Kidney epithelial cell (primary cell): ENCODE results near the gene HCN2. TPM values are rescaled to one million over a fixed set of nuclear protein-coding genes. Genes with fewer than 3 reads are reported as not detected.

Experiments
- DNase-seq: peaks from one replicate; pipeline ENCODE4 v3.0.0-alpha.2; 2010; ENCODE audit warnings: low read depth
- H3K27me3 ChIP-seq: 2 replicates; pipeline ENCODE4 v1.6.0; 2011; ENCODE audit warnings: low read length; ENCODE audit not compliant: control insufficient read depth, insufficient read depth
- H3K36me3 ChIP-seq: 2 replicates; pipeline ENCODE4 v1.5.1; 2011; ENCODE audit warnings: low read length; ENCODE audit not compliant: control insufficient read depth, insufficient read depth
- H3K4me3 ChIP-seq: 2 replicates; pipeline ENCODE4 v1.5.1; 2011; ENCODE audit warnings: low read depth, mild to moderate bottlenecking, control low read depth, low read length
- total RNA-seq: library from RNA; depleted of rRNA; stranded (reverse); fragments of >200 nt; gene quantifications from 2 replicates; pipeline ENCODE4 v1.2.3, GENCODE V29; 2015
- TF ChIP-seq, protein P1 (sequence below): IDR thresholded peaks from 2 replicates; pipeline ENCODE4 v1.5.1; 2011; ENCODE audit warnings: mild to moderate bottlenecking, moderate library complexity, low read length, control low read depth, inconsistent platforms; ENCODE audit not compliant: insufficient read depth, poor library complexity, severe bottlenecking

HCN2 gene
- total RNA-seq, 1 donor from 2014 or later: 0.13 TPM

DNA sequence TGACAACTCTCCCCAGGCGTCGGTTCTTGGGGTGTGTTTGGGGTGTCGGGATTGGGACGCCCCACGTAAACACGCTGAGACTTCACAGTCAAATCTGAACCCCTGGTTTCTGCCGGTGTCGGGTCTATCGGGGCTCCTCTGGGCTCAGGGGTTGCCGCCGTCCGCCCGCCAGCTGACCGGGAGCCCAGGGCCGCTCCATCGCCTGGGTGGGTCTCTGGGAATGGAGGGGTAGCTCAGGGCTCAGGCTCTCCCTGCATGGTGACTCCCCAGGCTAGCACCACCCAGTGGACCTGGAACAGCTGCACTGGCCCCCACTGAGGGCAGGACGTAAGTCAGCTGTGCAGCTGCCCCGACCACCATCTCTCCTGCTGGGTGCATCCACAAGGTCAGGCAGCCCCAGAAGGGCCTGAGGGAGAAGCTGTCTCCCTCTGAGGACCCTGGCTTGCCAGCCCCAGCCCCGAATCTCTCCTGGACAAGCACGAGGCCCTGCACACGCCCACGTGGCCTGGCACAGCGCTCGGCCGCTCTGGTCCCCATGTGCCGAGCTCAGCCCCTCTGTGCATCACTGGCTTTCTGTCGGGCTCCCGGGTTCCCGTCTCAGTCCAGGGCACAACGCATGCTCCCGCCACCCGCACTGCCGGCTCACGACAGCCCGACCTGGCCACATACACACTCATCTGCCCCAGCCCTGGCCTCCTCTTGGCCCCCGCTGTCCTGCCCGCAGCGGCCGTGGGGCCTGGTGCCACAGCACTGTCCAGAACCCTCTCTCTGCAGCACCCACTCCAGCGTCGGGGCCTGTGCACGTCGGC, 67.3 kb downstream of the HCN2 start:
- Histone ChIP-seq H3K27me3 (no peaks in the 10 kb centered on the region), H3K4me3 (no peak overlapping the region), H3K36me3 (peaks cover 3% of the 10 kb centered on the region)
- DNase-seq: no peak
- TF ChIP-seq, protein P1, sequence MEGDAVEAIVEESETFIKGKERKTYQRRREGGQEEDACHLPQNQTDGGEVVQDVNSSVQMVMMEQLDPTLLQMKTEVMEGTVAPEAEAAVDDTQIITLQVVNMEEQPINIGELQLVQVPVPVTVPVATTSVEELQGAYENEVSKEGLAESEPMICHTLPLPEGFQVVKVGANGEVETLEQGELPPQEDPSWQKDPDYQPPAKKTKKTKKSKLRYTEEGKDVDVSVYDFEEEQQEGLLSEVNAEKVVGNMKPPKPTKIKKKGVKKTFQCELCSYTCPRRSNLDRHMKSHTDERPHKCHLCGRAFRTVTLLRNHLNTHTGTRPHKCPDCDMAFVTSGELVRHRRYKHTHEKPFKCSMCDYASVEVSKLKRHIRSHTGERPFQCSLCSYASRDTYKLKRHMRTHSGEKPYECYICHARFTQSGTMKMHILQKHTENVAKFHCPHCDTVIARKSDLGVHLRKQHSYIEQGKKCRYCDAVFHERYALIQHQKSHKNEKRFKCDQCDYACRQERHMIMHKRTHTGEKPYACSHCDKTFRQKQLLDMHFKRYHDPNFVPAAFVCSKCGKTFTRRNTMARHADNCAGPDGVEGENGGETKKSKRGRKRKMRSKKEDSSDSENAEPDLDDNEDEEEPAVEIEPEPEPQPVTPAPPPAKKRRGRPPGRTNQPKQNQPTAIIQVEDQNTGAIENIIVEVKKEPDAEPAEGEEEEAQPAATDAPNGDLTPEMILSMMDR: no peak

DNA sequence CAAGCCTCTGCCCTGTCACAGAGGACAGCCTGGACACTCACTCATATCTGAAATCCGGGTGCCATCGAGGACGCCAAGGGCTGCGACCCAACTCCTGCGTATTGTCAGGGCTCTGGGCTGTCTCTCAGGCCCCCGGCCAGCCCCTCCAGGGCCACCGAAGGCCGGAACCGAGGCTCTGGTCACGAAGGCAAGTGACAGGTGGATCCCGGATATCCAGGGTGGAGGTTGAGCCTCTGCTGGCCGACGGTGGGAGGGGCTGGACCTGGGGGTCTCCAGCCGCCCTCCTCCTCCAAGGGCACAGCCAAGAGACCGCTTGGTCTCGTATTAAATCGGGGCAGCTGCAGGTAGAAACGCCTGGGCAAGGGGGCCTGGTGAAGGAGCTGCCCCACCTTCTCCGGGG, 67.9 kb downstream of the HCN2 start:
- Histone ChIP-seq H3K27me3 (no peaks in the 10 kb centered on the region), H3K4me3 (no peak overlapping the region), H3K36me3 (no peaks in the 10 kb centered on the region)
- TF ChIP-seq, protein P1: no peak
- DNase-seq: no peak

DNA sequence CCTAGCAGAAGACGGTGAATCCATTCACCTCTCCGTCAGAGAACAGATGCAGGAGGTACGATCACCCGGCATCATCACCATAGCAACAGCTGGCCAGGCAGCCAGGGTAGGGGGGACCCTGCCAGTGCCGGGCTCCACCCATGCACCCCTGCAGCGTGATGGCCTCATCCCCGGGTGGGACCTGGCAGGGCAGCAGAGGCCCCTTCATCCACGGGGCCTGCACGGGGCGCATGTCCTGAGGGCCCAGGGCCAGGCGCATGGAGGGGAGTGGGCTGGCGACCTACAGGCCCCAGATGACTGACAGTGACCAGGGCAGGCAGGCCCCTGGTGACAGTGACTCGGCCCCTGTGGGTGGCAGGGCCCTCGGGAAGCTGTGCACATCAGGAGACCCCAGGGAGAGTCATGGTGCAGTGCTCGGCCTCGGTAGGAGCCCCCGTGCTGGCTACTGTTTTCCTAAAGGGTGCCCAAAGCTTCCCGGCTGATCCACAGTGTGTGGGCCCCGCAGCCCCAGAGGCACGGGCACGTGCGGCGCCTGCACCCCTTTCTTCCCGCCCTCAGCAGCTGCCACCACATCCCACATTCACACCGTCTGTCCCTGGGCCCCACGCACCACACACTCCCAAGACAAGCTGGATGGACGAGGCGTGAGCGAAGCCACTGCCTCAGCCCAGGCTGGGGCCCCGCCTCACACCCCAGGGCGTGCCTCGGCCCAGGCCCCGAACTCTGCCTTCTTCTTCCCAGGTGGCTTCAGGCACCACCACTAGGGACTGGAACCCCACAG, 68.6 kb downstream of the HCN2 start:
- H3K4me3 ChIP-seq: no peak overlapping the region
- H3K36me3 ChIP-seq: no peaks in the 10 kb centered on the region

DNA sequence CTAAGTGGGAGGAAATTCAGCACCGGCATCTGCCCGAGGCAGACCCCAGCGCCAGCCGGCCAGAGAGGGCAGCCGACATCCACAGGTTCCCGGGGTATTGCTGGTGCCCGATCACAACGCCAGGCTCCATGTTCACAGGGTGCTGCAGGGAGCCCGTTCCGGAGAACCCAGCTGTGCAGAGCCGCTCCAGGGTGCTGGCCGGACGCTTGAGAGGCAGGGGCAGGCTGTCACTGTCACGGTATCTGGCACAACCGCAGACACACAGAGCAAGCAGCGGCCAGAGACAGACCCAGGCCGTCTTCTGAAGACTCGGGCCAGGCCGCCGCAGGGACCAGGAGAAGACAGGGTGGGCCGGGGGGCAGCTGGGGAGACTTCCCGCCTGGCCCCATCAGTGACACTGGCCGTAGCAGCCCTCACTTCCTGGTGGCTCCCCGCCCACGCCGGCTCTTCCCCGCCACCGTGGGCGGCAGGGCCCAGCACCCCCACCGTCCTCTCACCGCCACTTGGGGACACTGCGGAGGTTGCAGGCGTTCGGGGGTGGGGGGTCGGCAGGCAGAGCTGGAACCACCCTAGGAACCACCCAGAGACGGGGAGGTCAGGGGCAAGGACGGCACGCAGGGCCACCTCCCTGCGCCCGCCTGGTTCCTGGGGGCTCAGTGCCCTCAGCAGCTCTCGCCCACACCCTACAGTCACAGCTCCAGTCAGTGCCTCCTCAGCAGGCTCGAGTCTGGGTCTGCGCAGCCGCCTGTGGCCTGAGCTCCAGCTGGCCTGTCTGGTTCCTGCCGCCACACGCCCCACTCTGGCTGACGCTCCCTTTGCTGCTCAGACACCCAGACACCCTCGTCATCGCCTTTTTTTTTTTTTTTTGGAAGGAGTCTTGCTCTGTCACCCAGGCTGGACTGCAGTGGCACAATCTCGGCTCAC, 69.5 kb downstream of the HCN2 start:
- H3K36me3 ChIP-seq: no peaks in the 10 kb centered on the region
- H3K4me3 ChIP-seq: no peak overlapping the region
- DNase-seq: no peak
- TF ChIP-seq, protein P1: no peak
- no peaks in the 10 kb centered on the region for H3K27me3 ChIP-seq

More for the DNA sequence above, 68.6 kb downstream of the HCN2 start:
- DNase-seq: no peak
- no peaks in the 10 kb centered on the region for H3K27me3 ChIP-seq
- TF ChIP-seq, protein P1: no peak

DNA sequence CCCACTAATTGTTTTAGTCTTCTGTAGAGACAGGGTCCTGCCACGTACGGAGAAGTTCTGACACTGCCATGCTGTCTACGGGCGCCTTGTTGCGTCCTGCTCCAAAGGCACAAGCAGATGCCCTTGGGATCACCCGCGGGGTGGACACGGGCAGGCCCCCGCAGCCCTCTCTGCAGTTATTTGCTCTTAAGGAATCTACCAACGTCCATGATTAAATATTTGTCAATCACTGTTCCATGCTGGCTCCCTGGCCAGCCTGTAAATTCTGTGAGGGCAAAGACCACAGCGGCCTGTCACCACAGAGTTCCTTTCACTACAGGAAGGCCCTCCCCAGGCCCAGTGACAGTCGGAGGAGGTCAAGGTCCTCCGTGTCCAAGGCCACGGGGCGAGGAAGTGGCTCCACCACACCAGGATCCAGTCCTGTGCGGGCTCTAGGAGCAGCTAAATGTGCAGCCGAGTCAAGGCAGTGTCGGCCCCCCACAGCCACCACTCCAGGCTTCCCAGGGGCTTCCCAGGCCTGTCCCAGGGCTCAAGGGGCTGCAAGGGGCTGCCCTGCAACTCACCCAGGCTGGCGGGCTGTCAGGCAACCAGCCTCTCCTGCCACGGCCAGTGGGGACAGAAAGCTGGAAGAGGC, 71.2 kb downstream of the HCN2 start:
- TF ChIP-seq, protein P1: no peak
- DNase-seq: no peak

More for the DNA sequence above, 71.2 kb downstream of the HCN2 start:
- peak overlapping the region; percentile 95 for H3K4me3 ChIP-seq
- no peaks in the 10 kb centered on the region for H3K27me3 ChIP-seq
- no peaks in the 10 kb centered on the region for H3K36me3 ChIP-seq
